GM19043 (cell line): ENCODE data around the gene SLC7A9.

Experiments
- ATAC-seq: cut with Tn5 transposase; IDR thresholded peaks from one replicate; pipeline ENCODE4 v1.9.1; 2021; ENCODE audit warnings: low read depth; ENCODE audit not compliant: unreplicated experiment

The SLC7A9 gene

GRCh38 chr19:32830231-32831014 is 39.1 kb downstream of the SLC7A9 start:
- no peak for ATAC-seq

GRCh38 chr19:32829345-32829896 is 40.1 kb downstream of the SLC7A9 start:
- ATAC-seq = no peak

GRCh38 chr19:32828643-32829344 is 40.8 kb downstream of the SLC7A9 start:
- no peak for ATAC-seq

GRCh38 chr19:32828139-32828538 is 41.4 kb downstream of the SLC7A9 start:
- no peak for ATAC-seq

- ATAC-seq = no peak
Measured at GRCh38 chr19:32824916-32825608, 44.5 kb downstream of the SLC7A9 start.

- ATAC-seq = no peak
Measured at GRCh38 chr19:32824191-32824751, 45.3 kb downstream of the SLC7A9 start.

- ATAC-seq = no peak
Measured at GRCh38 chr19:32823747-32824102, 45.8 kb downstream of the SLC7A9 start.

GRCh38 chr19:32822916-32823746 is 46.4 kb downstream of the SLC7A9 start:
- ATAC-seq = no peak

- ATAC-seq = no peak
Measured at GRCh38 chr19:32819419-32820400, 49.9 kb downstream of the SLC7A9 start.

GRCh38 chr19:32818536-32818935 is 51.0 kb downstream of the SLC7A9 start:
- ATAC-seq = no peak

GRCh38 chr19:32817569-32818476 is 51.7 kb downstream of the SLC7A9 start:
- no peak for ATAC-seq

- no peak for ATAC-seq
Measured at GRCh38 chr19:32816555-32817099, 52.9 kb downstream of the SLC7A9 start.

GRCh38 chr19:32814624-32815023 is 54.9 kb downstream of the SLC7A9 start:
- ATAC-seq = no peak

GRCh38 chr19:32813862-32814425 is 55.6 kb downstream of the SLC7A9 start:
- no peak for ATAC-seq

GRCh38 chr19:32812571-32812970 is 57.0 kb downstream of the SLC7A9 start:
- ATAC-seq = no peak

- ATAC-seq = no peak
Measured at GRCh38 chr19:32812036-32812435, 57.5 kb downstream of the SLC7A9 start.

- ATAC-seq = no peak
Measured at GRCh38 chr19:32811151-32811550, 58.4 kb downstream of the SLC7A9 start.
